Neural progenitor cell (in vitro differentiated cells): ENCODE results near the gene PROSER2.

Experiments used
- CTCF ChIP-seq: fragments of 200-600 bp; sonication (generic); IDR thresholded peaks from 2 replicates; pipeline ENCODE4 v1.5.1; 2017; ENCODE audit warnings: antibody characterized with exemption, mild to moderate bottlenecking
- EZH2 ChIP-seq: fragments of 200-600 bp; sonication (generic); IDR thresholded peaks from 2 replicates; pipeline ENCODE4 v1.6.1; 2017; ENCODE audit warnings: antibody characterized with exemption, mild to moderate bottlenecking, moderate library complexity
- EZH2phosphoT487 ChIP-seq: fragments of 200-600 bp; sonication (generic); IDR thresholded peaks from 2 replicates; pipeline ENCODE4 v1.6.1; 2017; ENCODE audit warnings: antibody characterized with exemption

- no peak for TF ChIP-seq CTCF
- TF ChIP-seq EZH2phosphoT487, result no peak
- no peak for TF ChIP-seq EZH2
Measured at GRCh38 chr10:11846542-11846941, 23.4 kb downstream of the PROSER2 start.
